Stimulated activated CD4-positive, alpha-beta T cell treated with anti-CD3 and anti-CD28 coated beads, Interleukin-2, amount 100 ng/mL, for 24 hours (primary cell): Measurements from ENCODE around the gene PCDHGB7.
"Not testable (repeated sequence)": the region's sequence is repeated elsewhere in the genome, so short reads cannot be mapped to it uniquely, and the experiment has no call there.

ENCODE experiments used
- DNase-seq, 2 donors: peaks; one replicate each; pipeline ENCODE4 v3.0.0-alpha.2; 2020

The PCDHGB7 gene

DNA sequence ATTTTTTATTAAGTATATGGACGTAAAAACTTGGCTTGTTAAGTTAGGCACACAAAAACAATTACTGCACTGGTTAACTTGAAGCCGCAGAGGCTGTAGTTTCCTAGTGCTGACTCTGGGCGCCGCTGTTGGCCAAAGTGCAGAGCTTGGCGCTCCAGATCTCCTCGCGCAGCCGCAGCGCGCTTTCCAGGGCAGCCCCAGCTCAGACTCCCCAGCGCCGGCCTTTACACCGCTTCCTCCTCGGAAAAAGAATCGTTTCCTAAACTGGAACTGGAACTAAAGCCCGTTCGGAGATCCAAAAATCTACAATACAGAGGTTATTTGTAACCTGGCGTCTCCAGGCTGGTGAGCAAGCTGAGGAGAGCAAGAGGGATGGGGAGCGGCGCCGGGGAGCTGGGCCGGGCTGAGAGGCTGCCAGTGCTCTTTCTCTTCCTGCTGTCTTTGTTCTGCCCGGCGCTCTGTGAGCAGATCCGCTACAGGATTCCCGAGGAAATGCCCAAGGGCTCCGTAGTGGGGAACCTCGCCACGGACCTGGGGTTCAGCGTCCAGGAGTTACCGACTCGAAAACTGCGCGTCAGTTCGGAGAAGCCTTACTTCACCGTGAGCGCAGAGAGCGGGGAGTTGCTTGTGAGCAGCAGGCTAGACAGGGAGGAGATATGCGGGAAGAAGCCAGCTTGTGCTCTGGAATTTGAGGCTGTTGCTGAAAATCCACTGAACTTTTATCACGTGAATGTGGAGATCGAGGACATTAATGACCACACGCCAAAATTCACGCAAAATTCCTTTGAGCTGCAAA, 19.5 kb upstream of the PCDHGB7 start, which contains the start of gene PCDHGB5:
Gene PCDHGB5, plus strand, starts transcription at position 192 of the 796 bp plus-strand sequence. Its CDS starts 181 bp downstream, at position 373.
- DNase-seq, result peak; percentile 36 to 58

DNA sequence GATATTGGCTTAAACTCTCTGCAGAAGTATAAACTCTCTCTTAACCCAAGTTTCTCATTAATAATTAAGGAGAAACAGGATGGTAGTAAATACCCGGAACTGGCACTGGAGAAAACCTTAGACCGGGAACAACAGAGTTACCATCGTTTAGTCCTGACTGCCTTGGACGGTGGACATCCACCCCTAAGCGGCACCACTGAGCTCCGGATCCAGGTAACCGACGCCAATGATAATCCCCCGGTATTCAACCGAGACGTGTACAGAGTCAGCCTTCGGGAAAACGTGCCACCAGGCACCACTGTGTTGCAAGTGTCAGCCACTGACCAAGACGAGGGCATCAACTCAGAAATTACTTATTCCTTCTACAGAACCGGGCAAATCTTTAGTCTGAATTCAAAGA, 18.9 kb upstream of the PCDHGB7 start:
- no peak for DNase-seq

DNA sequence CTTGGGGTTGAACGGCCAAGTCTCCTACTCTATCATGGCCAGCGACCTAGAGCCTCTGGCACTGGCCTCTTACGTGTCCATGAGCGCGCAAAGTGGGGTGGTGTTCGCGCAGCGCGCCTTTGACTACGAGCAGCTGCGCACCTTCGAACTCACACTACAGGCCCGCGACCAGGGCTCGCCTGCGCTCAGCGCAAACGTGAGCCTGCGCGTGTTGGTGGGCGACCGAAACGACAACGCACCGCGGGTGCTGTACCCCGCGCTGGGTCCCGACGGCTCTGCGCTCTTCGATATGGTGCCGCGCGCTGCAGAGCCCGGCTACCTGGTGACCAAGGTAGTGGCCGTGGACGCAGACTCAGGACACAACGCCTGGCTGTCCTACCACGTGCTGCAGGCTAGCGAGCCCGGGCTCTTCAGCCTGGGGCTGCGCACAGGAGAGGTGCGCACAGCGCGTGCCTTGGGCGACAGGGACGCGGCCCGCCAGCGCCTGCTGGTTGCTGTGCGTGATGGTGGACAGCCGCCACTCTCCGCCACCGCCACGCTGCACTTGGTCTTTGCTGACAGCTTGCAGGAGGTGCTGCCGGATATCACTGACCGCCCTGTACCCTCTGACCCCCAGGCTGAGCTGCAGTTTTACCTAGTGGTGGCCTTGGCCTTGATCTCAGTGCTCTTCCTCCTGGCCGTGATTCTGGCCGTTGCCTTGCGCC, 17.8 kb upstream of the PCDHGB7 start:
- no peak for DNase-seq

DNA sequence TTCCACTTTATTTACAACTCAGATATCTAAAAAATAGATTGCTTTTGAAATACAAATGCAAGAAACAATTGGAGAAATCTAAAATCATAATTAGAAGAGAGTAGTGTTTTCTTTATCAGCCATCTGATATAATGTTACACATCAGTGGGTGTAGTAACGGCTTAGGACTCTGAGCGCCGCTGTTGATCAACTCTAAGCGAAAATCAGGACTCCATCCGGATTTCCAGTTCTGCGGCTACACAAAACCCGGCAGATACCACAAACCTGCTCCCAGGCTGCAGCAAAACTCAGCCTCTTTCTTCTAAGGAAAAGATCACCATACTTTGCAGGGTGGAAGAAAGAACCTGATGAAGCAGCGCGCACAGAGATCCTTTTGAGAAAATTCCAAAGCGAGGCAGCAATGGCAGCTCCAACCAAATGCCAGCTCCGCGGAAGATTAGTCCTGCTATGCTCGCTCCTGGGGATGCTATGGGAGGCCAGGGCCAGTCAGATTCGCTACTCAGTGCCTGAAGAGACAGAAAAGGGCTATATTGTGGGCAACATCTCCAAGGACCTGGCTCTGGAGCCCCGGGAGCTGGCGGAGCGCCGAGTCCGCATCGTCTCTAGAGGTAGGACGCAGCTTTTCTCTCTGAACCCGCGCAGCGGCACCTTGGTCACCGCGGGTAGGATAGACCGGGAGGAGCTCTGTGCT, 14.8 kb upstream of the PCDHGB7 start, which contains the start of gene PCDHGA9:
Gene PCDHGA9, plus strand, starts transcription at position 226 of the 691 bp plus-strand sequence. Its CDS starts 175 bp downstream, at position 401.
- DNase-seq, result no peak

DNA sequence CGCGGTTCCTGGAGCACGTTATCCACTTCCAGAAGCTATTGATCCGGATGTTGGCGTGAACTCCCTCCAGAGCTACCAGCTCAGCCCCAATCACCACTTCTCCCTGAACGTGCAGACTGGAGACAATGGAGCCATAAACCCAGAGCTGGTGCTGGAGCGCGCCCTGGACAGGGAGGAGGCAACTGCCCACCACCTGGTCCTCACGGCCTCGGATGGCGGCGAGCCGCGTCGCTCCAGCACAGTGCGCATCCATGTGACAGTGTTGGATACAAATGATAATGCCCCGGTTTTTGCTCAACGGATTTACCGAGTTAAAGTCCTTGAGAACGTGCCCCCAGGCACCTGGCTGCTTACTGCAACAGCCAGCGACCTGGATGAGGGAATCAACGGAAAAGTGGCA, 14.1 kb upstream of the PCDHGB7 start:
- DNase-seq, result no peak

DNA sequence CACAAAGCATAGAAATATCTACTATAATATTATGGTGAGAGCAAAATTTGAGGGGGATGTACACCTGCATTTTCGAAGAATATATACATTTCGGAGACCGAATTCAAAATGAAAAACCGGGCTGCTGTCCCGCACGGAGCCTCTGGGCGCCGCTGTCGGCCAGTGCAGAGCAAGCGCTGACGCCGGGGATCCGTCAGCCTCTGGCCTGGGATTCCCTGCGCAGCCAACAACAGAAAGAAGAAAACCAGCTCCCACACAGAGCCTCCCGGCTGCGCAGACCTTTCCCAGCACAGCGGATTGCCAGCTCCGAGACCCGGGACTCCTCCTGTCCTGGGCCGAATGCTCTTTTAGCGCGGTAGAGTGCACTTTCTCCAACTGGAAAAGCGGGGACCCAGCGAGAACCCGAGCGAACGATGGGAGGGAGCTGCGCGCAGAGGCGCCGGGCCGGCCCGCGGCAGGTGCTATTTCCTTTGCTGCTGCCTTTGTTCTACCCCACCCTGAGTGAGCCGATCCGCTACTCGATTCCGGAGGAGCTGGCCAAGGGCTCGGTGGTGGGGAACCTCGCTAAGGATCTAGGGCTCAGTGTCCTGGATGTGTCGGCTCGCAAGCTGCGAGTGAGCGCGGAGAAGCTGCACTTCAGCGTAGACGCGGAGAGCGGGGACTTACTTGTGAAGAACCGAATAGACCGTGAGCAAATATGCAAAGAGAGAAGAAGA, 9.5 kb upstream of the PCDHGB7 start, which contains the start of gene PCDHGB6:
Gene PCDHGB6, plus strand, starts transcription at position 232 of the 716 bp plus-strand sequence. Its CDS starts 182 bp downstream, at position 414.
- DNase-seq, result peak; percentile 49 to 61

DNA sequence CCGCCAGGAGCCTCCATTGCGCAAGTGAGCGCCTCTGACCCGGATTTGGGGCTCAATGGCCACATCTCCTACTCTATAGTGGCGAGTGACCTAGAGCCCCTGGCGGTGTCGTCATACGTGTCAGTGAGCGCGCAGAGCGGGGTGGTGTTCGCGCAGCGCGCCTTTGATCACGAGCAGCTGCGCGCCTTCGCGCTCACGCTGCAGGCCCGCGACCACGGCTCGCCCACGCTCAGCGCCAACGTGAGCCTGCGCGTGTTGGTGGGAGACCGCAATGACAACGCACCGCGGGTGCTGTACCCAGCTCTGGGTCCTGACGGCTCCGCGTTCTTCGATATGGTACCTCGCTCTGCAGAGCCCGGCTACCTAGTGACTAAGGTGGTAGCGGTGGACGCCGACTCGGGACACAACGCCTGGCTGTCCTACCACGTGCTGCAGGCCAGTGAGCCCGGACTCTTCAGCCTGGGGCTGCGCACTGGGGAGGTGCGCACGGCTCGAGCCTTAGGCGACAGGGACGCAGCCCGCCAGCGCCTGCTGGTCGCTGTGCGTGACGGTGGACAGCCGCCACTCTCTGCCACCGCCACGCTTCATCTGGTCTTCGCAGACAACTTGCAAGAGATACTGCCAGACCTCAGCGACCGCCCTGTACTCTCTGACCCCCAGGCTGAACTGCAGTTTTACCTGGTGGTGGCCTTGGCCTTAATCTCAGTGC, 7.7 kb upstream of the PCDHGB7 start:
- no peak for DNase-seq

DNA sequence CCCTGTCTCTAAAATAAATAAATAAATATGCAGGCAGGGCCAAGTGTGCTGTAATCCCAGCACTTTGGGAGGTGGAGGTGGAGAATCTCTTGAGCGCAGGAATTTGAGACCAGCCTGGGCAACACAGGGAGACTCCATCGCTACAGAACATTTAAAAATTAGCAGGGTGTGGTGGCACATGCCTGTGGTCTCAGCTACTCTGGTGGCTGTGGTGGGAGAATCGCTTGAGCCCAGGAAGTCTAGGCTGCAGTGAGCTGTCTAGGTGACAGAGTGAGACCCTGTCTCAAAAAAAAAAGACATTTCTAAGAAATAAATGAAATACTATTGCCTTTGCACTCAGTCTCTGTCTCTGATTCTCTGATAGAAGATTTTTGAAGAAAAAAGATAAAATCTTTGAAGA, 5.9 kb upstream of the PCDHGB7 start:
- DNase-seq, result no peak

DNA sequence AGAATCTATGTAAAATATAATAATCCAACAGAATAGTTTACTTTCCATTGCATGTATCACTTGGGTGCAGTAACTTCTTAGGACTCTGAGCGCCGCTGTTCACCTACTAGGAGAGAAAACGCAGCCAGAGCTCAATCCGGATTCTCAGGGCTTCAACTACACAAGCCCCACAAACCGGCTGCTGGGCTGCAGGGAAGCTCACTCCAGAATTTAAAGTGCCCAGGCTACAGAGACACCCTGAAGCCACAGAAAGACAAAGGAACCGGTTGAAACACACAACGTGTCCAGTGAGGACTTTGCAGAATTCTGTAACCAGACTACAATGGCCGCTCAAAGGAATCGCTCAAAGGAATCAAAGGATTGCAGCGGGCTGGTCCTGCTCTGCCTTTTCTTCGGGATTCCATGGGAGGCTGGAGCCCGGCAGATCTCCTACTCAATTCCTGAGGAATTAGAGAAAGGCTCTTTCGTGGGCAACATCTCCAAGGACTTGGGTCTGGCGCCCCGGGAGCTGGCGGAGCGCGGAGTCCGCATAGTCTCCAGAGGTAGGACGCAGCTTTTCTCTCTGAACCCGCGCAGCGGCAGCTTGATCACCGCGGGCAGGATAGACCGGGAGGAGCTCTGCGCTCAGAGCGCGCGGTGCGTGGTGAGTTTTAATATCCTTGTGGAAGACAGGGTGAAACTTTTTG, 4.5 kb upstream of the PCDHGB7 start, which contains the start of gene PCDHGA10:
Gene PCDHGA10, plus strand, starts transcription at position 134 of the 686 bp plus-strand sequence. Its CDS starts 189 bp downstream, at position 323.
- peak; percentile 58 to 61 for DNase-seq

DNA sequence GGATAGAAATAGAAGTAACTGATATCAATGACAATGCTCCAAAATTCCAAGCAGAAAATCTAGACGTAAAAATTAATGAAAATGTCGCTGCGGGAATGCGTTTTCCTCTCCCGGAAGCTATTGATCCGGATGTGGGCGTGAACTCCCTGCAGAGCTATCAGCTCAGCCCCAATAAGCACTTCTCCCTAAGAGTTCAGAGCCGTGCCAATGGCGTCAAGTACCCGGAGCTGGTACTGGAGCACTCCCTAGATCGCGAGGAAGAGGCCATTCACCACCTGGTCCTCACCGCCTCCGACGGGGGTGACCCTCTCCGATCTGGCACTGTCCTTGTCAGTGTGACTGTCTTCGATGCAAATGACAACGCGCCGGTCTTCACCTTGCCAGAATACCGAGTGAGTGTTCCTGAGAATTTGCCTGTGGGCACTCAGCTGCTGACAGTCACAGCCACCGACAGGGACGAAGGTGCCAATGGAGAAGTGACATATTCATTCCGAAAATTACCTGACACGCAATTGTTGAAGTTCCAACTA, 3.9 kb upstream of the PCDHGB7 start:
- DNase-seq, result no peak

DNA sequence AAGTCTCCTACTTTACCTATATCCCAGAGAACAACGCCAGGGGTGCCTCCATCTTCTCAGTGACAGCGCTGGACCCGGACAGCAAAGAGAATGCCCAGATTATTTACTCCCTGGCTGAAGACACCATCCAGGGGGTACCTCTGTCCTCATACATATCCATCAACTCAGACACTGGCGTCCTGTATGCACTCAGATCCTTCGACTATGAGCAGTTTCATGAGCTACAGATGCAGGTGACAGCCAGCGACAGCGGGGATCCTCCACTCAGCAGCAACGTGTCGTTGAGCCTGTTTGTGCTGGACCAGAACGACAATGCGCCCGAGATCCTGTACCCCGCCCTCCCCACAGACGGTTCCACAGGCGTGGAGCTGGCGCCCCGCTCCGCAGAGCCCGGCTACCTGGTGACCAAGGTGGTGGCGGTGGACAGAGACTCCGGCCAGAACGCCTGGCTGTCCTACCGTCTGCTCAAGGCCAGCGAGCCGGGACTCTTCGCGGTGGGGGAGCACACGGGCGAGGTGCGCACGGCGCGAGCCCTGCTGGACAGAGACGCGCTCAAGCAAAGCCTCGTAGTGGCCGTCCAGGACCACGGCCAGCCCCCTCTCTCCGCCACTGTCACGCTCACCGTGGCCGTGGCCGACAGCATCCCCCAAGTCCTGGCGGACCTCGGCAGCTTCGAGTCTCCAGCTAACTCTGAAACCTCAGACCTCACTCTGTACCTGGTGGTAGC, 2.8 kb upstream of the PCDHGB7 start:
- not testable (repeated sequence) for DNase-seq

DNA sequence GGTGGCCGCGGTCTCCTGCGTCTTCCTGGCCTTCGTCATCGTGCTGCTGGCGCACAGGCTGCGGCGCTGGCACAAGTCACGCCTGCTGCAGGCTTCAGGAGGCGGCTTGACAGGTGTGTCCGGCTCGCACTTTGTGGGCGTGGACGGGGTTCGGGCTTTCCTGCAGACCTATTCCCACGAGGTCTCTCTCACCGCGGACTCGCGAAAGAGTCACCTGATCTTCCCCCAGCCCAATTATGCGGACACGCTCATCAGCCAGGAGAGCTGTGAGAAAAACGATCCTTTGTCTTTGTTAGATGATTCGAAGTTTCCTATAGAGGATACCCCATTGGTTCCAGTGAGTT, 2.2 kb upstream of the PCDHGB7 start:
- not testable (repeated sequence) for DNase-seq

DNA sequence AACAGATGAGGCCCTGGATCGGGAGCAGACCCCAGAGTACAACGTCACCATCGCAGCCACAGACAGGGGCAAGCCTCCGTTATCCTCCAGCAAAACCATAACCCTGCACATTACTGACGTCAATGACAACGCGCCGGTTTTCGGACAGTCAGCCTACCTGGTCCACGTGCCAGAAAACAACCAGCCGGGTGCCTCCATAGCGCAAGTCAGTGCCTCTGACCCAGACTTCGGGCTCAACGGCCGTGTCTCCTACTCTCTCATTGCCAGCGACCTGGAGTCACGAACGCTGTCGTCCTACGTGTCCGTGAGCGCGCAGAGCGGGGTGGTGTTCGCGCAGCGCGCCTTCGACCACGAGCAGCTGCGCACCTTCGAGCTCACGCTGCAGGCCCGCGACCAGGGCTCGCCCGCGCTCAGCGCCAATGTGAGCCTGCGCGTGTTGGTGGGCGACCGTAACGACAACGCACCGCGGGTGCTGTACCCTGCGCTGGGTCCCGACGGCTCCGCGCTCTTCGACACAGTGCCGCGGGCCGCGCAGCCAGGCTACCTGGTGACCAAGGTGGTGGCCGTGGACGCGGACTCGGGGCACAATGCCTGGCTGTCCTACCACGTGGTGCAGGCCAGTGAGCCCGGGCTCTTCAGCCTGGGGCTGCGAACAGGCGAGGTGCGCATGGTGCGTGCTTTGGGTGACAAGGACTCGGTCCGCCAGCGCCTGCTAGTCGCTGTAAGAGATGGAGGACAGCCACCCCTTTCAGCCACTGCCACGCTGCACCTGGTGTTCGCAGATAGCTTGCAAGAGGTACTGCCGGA, 1.8 kb downstream of the PCDHGB7 start:
- DNase-seq, result no peak

DNA sequence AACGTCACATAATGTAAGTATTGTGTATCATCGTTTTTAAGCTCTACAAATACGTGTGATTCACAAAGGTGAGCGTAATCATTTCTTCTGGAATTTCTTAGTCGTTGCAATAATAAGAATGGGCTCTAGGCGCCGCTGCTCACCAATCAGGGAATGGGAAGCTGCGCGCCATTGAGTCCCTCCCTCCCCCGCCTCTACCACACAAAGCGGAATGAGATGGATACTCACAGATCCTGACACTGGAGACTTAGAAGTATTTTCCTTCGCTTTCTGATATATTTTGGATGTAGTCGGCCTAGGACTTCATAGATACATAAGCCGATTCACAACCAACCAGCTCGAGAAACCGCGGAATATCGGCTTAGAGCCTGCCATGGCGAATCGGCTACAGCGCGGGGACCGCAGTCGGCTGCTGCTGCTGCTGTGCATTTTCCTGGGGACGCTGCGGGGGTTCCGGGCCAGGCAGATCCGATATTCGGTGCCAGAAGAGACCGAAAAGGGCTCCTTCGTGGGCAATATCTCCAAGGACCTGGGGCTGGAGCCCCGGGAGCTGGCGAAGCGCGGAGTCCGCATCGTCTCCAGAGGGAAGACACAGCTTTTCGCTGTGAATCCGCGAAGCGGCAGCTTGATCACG, 3.5 kb downstream of the PCDHGB7 start, which contains the start of gene PCDHGA11:
Gene PCDHGA11, plus strand, starts transcription at position 197 of the 634 bp plus-strand sequence. Its CDS starts 177 bp downstream, at position 374.
- peak; percentile 42 to 60 for DNase-seq

DNA sequence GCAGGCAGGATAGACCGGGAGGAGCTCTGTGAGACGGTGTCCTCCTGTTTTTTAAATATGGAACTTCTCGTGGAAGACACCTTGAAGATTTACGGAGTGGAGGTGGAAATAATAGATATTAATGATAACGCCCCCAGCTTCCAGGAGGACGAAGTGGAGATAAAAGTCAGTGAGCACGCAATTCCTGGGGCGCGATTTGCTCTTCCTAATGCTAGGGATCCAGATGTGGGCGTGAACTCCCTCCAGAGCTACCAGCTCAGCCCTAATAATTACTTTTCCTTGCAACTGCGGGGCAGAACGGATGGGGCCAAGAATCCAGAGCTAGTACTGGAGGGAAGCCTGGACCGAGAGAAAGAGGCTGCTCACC, 4.0 kb downstream of the PCDHGB7 start:
- DNase-seq, result no peak

DNA sequence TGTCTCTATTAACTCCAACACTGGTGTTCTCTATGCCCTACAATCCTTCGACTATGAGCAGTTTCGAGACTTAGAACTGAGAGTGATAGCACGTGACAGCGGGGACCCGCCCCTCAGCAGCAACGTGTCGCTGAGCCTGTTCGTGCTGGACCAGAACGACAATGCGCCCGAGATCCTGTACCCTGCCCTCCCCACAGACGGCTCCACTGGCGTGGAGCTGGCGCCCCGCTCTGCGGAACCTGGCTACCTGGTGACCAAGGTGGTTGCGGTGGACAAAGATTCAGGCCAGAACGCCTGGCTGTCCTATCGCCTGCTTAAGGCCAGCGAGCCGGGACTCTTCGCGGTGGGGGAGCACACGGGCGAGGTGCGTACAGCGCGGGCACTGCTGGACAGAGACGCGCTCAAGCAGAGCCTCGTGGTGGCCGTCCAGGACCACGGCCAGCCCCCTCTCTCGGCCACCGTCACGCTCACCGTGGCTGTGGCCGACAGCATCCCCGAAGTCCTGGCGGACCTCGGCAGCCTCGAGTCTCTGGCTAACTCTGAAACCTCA, 5.3 kb downstream of the PCDHGB7 start:
- no peak for DNase-seq

DNA sequence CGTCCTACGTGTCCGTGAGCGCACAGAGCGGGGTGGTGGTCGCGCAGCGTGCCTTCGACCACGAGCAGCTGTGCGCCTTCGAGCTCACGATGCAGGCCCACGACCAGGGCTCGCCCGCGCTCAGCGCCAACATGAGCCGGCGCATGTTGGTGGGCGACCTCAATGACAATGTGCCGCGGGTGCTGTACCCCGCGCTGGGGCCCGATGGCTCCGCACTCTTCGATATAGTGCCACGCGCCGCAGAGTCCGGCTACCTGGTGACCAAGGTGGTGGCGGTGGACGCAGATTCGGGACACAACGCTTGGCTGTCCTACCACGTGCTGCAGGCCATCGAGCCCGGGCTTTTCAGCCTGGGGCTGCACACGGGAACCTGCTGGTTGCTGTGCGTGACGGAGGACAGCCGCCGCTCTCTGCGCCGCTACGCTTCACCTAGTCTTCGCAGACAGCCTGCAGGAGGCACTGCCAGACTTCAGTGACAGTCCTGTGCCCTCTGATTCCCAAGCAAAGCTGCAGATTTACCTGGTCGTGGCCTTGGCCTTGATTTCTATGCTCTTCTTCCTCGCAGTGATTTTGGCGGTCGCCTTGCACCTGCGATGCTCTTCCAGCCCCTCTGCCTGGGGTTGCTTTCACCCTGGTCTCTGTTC, 10.4 kb downstream of the PCDHGB7 start:
- no peak for DNase-seq
